HEK293T (cell line): ENCODE data around the gene USP6.

Experiments
- ARNT ChIP-seq: fragments of 450-650 bp; IDR thresholded peaks from 2 replicates; pipeline ENCODE4 v1.6.1; 2017; ENCODE audit warnings: mild to moderate bottlenecking
- BHLHE40 ChIP-seq: fragments of 450-650 bp; IDR thresholded peaks from 2 replicates; pipeline ENCODE4 v1.6.1; 2016; ENCODE audit warnings: mild to moderate bottlenecking, moderate library complexity, borderline replicate concordance
- FOXK2 ChIP-seq: fragments of 450-650 bp; IDR thresholded peaks from 2 replicates; pipeline ENCODE4 v1.6.1; 2016; ENCODE audit warnings: mild to moderate bottlenecking
- FOXM1 ChIP-seq: fragments of 450-650 bp; IDR thresholded peaks from 2 replicates; pipeline ENCODE4 v1.6.1; 2017; ENCODE audit warnings: mild to moderate bottlenecking, borderline replicate concordance
- L3MBTL2 ChIP-seq: fragments of 450-650 bp; conservative IDR thresholded peaks from 2 replicates; pipeline ENCODE4 v1.6.1; 2016; ENCODE audit warnings: mild to moderate bottlenecking
- LEF1 ChIP-seq: fragments of 450-650 bp; IDR thresholded peaks from 2 replicates; pipeline ENCODE4 v1.6.1; 2017; ENCODE audit warnings: mild to moderate bottlenecking, borderline replicate concordance
- PKNOX1 ChIP-seq: fragments of 450-650 bp; IDR thresholded peaks from 2 replicates; pipeline ENCODE4 v1.6.1; 2016

GRCh38 chr17:5210614-5211252, 94.9 kb downstream of the USP6 start:
- TF ChIP-seq BHLHE40 (no peak), FOXK2 (no peak), PKNOX1 (no peak), L3MBTL2 (no peak), LEF1 (no peak), FOXM1 (no peak), ARNT (no peak)
